Activated gamma-delta T cell treated with anti-CD3 and anti-CD28 coated beads, Interleukin-2, amount 50 U/mL, for 16 hours (primary cell): ENCODE results near the gene CACNA1D.

ENCODE experiments used
- DNase-seq: peaks from one replicate; pipeline ENCODE4 v3.0.0-alpha.2; 2020; ENCODE audit warnings: low read depth

Gene CACNA1D

GRCh38 chr3:53822331-53822741 is 327.9 kb downstream of the CACNA1D start:
- DNase-seq = no peak

GRCh38 chr3:53823026-53823955 is 328.9 kb downstream of the CACNA1D start:
- DNase-seq = no peak

GRCh38 chr3:53823956-53824657 is 329.7 kb downstream of the CACNA1D start:
- DNase-seq = no peak

GRCh38 chr3:53824795-53825194 is 330.4 kb downstream of the CACNA1D start:
- no peak for DNase-seq

- DNase-seq = no peak
Measured at GRCh38 chr3:53826048-53826447, 331.6 kb downstream of the CACNA1D start.

GRCh38 chr3:53828581-53828980 is 334.2 kb downstream of the CACNA1D start:
- no peak for DNase-seq

GRCh38 chr3:53829605-53830004 is 335.2 kb downstream of the CACNA1D start:
- no peak for DNase-seq

- no peak for DNase-seq
Measured at GRCh38 chr3:53830944-53831343, 336.5 kb downstream of the CACNA1D start.

GRCh38 chr3:53833053-53833645 is 338.7 kb downstream of the CACNA1D start:
- no peak for DNase-seq

GRCh38 chr3:53833700-53834099 is 339.3 kb downstream of the CACNA1D start:
- DNase-seq = no peak

GRCh38 chr3:53834429-53835095 is 340.2 kb downstream of the CACNA1D start:
- DNase-seq = no peak

GRCh38 chr3:53835257-53835656 is 340.8 kb downstream of the CACNA1D start:
- no peak for DNase-seq

GRCh38 chr3:53836084-53836872 is 341.9 kb downstream of the CACNA1D start:
- DNase-seq = no peak

- DNase-seq = no peak
Measured at GRCh38 chr3:53837331-53837730, 342.9 kb downstream of the CACNA1D start.

- no peak for DNase-seq
Measured at GRCh38 chr3:53841296-53841695, 346.9 kb downstream of the CACNA1D start.

- DNase-seq = no peak
Measured at GRCh38 chr3:53842436-53843194, 348.2 kb downstream of the CACNA1D start.

GRCh38 chr3:53843195-53844177 is 349.1 kb downstream of the CACNA1D start:
- DNase-seq = no peak

GRCh38 chr3:53844262-53845102 is 350.1 kb downstream of the CACNA1D start:
- no peak for DNase-seq
